Small intestine (tissue), 7 donors: ENCODE measurements around the gene KRTAP5-9. TPM values are rescaled to one million over a fixed set of nuclear protein-coding genes. Genes with fewer than 3 reads are reported as not detected.
"Not testable (repeated sequence)": the region's sequence is repeated elsewhere in the genome, so short reads cannot be mapped to it uniquely, and the experiment has no call there.

Source experiments
- DNase-seq, 2 donors: peaks; one replicate each; pipeline versions ENCODE4 v3.0.0 to v3.0.0-alpha.2; 2013
- FAIRE-seq: peaks from 2 replicates; lab custom pipeline; 2012; peaks lifted over from hg19 to GRCh38; lab: Jason Lieb, UNC
- H3K27ac ChIP-seq, 3 donors: one replicate each; pipeline ENCODE4 v1.5.1; 2013; ENCODE audit warnings: low read length in 2 of 3, mild to moderate bottlenecking in 2 of 3, control low read depth in 1 of 3, inconsistent platforms in 1 of 3, low read depth in 1 of 3, moderate library complexity in 1 of 3
- H3K27me3 ChIP-seq, 3 donors: one replicate each; pipeline ENCODE4 v1.6.1; 2013; ENCODE audit warnings: low read length in 3 of 3, inconsistent platforms in 1 of 3; ENCODE audit not compliant: control insufficient read depth in 3 of 3, insufficient read depth in 3 of 3
- H3K36me3 ChIP-seq, 3 donors: one replicate each; pipeline ENCODE4 v1.6.1; 2013; ENCODE audit warnings: low read length in 3 of 3, inconsistent platforms in 1 of 3, low read depth in 1 of 3, mild to moderate bottlenecking in 1 of 3, moderate library complexity in 1 of 3; ENCODE audit not compliant: control insufficient read depth in 3 of 3, insufficient read depth in 2 of 3
- H3K4me1 ChIP-seq, 3 donors: one replicate each; pipeline ENCODE4 v1.6.1; 2013; ENCODE audit warnings: low read length in 2 of 3, inconsistent platforms in 1 of 3, low read depth in 1 of 3, mild to moderate bottlenecking in 1 of 3, moderate library complexity in 1 of 3; ENCODE audit not compliant: control insufficient read depth in 3 of 3, insufficient read depth in 2 of 3
- H3K4me3 ChIP-seq, 3 donors: one replicate each; pipeline ENCODE4 v1.5.1; 2013; ENCODE audit warnings: low read length in 3 of 3, control low read depth in 1 of 3, inconsistent platforms in 1 of 3, low read depth in 1 of 3, mild to moderate bottlenecking in 1 of 3, moderate library complexity in 1 of 3
- H3K9me3 ChIP-seq, 2 donors: one replicate each; pipeline ENCODE4 v1.6.1; 2013; ENCODE audit warnings: low read depth in 1 of 2, low read length in 1 of 2; ENCODE audit not compliant: control insufficient read depth in 2 of 2, insufficient read depth in 1 of 2
- WGBS, 3 donors: extraction: QIAGEN DNeasy Blood & Tissue Kit; methylation state at CpG; one replicate each; pipeline ENCODE4 v1.1.7; 2013; 5-methylcytosine and 5-hydroxymethylcytosine counted together
- polyA plus RNA-seq, 4 donors: library from polyadenylated mRNA; stranded (reverse) in 3 of 4; unstranded in 1 of 4; fragments of 200-250 nt in 3 of 4; fragments of 120-200 nt in 1 of 4; gene quantifications; one replicate each; pipeline versions ENCODE4 v1.2.1 to v1.2.3, GENCODE V29; 2013
- donor health status: healthy with polysubstance abuse.
- donor health status: control.
- donor health status: control.
- donor health status: Bipolar disorder and iron deficiency.
- donor health status: healthy.

The KRTAP5-9 gene
- polyA plus RNA-seq, 4 donors = 0.31 to 0.67 (median 0.50) TPM; not detected in 1

DNA sequence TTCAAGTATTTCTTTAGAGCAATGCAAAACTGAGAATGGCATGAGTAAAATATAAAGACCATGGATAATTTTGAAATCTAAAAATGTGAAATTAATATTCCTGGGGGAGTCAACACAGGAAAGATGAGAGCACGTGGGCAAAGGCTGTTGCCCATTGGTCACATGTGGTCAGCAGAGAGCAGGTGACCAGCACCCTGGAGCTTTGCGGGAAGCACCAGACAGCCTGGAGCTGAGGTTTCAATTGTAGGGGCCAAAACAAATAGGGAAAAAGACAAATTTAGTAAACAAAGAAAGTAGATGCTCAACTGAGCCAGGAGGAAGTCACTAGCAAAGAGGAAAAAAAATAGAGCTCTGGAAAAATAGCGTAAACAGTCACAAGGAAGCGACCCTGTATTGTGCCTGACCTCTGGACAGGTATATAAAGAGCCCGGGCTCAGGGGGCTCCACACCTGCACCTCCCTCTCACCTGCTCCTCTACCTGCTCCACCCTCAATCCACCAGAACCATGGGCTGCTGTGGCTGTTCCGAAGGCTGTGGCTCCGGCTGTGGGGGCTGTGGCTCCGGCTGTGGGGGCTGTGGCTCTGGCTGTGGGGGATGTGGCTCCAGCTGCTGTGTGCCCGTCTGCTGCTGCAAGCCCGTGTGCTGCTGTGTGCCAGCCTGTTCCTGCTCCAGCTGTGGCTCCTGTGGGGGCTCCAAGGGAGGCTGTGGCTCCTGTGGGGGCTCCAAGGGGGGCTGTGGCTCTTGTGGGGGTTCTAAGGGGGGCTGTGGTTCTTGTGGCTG lies 21.2 kb upstream of the KRTAP5-9 start, which contains the start of gene KRTAP5-7:
KRTAP5-7 (plus strand) TSS at position 472 of the 780 bp plus-strand sequence; CDS start at position 506, 34 bp downstream.
- not testable (repeated sequence) for H3K36me3 ChIP-seq, H3K27me3 ChIP-seq, H3K9me3 ChIP-seq, H3K4me3 ChIP-seq, FAIRE-seq, H3K27ac ChIP-seq, H3K4me1 ChIP-seq
- peak in 1 of 2 donors; percentile 15 for DNase-seq
- WGBS, 3 donors = 21 to 39% (median 39%) methylated on average over 10 of the region's 10 CpGs

DNA sequence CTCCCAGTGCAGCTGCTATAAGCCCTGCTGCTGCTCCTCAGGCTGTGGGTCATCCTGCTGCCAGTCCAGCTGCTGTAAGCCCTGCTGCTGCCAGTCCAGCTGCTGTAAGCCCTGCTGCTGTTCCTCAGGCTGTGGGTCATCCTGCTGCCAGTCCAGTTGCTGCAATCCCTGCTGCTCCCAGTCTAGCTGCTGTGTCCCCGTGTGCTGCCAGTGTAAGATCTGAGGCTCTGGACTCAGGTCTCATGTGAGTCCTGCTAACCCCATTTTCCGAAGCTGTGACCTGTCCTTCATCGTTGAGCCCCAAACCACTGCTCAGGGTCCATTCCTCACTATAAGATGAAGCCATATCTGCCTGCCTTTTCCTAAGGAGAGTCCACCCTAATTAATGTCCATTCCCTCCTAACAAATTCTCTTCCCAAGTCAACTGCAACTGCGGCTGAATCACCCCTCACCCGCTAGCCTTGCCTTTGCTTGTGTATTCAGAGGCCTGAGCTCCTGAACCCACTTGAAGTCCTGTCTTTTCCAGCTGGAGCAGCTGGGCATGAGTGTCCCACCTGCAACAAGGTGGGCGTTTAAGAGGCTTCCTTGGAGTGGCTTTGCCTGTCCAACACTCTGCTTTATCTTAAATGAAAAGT lies 20.5 kb upstream of the KRTAP5-9 start:
- 85 to 87% (median 87%) methylated on average over 6 of the region's 6 CpGs for WGBS, 3 donors
- DNase-seq = no peak
- no peak overlapping the region for H3K4me3 ChIP-seq
- no peak for FAIRE-seq
- H3K27me3 ChIP-seq = no peaks in the 10 kb centered on the region
- H3K9me3 ChIP-seq = no peaks in the 10 kb centered on the region
- no peaks in the 10 kb centered on the region for H3K4me1 ChIP-seq
- H3K27ac ChIP-seq = no peak overlapping the region
- H3K36me3 ChIP-seq = no peaks in the 10 kb centered on the region

DNA sequence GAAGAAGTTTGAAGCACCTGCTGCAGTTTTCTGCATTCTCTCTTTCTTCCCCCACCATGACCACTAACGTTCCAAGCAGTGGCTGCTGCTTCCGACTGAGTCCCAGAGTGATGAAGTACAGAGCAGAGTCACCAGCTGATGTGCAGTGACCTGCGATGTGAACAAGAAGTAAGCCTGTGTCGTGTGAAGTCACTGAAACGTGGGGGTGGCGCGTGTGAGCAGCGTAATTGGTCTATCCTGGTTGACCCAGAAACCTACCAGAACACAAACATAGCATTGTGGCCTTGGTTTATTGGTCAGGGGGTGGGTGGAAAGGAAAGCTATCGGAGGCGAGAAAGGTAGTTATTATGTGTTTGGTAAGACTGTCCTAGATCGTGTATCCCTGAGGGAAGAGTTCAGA lies 17.6 kb upstream of the KRTAP5-9 start:
- no peak for DNase-seq
- peaks cover 0 to 13% (median 0%) of the 10 kb centered on the region in 3 donors for H3K4me1 ChIP-seq
- H3K4me3 ChIP-seq = no peak overlapping the region
- no peak for FAIRE-seq
- H3K36me3 ChIP-seq = no peaks in the 10 kb centered on the region
- no peak overlapping the region for H3K27ac ChIP-seq
- 86 to 92% (median 86%) methylated on average over 11 of the region's 11 CpGs for WGBS, 3 donors
- H3K27me3 ChIP-seq = no peaks in the 10 kb centered on the region
- H3K9me3 ChIP-seq = no peaks in the 10 kb centered on the region

DNA sequence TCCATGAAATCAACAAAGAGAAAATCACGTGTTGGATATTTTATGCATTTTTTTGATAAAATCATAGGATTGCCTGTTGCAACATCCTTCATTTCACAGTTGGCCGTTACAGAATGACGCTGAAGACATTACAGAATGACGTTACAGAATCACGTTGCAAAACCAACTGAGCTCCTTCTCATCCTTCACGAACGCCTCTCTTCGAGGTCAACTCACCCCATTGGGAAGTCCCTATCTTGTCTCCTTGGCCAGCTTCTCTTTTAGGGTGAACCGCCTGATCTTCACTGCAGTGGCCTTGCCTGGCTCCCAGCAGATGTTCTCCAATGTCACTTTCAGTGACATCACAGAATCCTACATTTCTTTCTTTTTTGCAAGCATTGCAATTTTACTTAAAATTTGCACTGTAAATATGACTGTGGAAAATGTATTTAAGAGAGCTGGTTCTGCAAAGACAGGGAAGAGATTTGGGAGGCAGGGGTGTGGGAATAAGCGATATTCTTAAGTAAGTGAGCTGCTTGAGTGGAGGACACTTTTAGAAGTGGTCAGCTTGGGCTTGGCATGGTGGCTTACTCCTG lies 16.1 kb upstream of the KRTAP5-9 start:
- no peaks in the 10 kb centered on the region for H3K9me3 ChIP-seq
- no peak overlapping the region for H3K27ac ChIP-seq
- no peaks in the 10 kb centered on the region for H3K36me3 ChIP-seq
- H3K4me1 ChIP-seq = peaks cover 0 to 16% (median 0%) of the 10 kb centered on the region in 3 donors
- H3K4me3 ChIP-seq = no peak overlapping the region
- no peak for FAIRE-seq
- DNase-seq = no peak
- H3K27me3 ChIP-seq = no peaks in the 10 kb centered on the region
- WGBS, 3 donors = 78 to 86% (median 79%) methylated on average over 10 of the region's 10 CpGs

DNA sequence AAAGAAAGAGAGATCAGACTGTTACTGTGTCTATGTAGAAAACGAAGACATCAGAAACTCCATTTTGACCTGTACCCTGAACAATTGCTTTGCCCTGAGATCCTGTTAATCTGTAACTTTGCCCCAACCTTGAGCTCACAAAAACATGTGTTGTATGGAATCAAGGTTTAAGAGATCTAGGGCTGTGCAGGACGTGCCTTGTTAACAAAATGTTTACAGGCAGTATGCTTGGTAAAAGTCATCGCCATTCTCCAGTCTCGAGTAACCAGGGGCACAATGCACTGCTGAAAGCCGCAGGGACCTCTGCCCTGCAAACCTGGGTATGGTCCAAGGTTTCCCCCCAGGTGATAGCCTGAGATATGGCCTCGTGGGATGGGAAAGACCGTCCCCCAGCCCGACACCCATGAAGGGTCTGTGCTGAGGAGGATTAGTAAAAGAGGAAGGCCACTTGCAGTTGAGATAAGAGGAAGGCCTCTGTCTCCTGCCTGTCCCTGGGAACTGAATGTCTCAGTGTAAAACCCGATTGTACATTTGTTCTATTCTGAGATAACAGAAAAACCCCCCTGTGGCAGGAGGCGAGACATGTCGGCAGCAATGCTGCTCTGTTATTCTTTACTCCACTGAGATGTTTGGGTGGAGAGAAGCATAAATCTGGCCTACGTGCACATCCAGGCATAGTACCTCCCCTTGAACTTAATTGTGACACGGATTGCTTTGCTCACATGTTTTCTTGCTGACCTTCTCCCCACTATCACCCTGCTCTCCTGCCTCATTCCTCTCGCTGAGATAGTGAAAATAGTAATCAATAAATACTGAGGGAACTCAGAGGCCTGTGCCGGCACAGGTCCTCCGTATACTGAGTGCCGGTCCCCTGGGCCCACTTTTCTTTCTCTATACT lies 13.3 kb upstream of the KRTAP5-9 start:
- not testable (repeated sequence) for H3K4me3 ChIP-seq, H3K9me3 ChIP-seq, H3K27me3 ChIP-seq, FAIRE-seq, H3K36me3 ChIP-seq
- WGBS, 3 donors = 47 to 63% (median 48%) methylated on average over 17 of the region's 17 CpGs
- DNase-seq = peak in 1 of 2 donors; percentile 41
- peak overlapping the region in 1 of 3 donors; percentile 84 for H3K27ac ChIP-seq
- H3K4me1 ChIP-seq = peaks cover 0 to 16% (median 0%) of the 10 kb centered on the region in 3 donors

DNA sequence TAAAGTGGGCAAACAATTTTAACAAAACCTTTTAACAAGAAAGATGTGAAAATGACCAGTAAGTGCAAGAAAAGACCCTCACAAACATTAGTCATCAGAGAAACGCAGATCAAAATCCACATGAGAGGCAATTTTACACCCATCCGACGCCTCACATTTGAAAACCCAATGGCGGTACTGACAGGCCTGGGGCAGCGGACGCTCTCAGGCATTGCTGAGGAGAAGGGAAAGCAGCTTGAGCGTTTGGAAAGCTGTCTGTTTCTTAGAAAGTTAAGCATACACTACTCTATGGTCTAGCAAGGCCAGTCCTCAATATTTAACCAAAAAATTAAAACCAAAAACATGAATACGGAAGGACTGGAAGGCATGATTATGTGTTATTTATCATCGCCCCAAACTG lies 12.4 kb upstream of the KRTAP5-9 start:
- Histone ChIP-seq H3K36me3 (no peaks in the 10 kb centered on the region), H3K4me3 (no peak overlapping the region), H3K27me3 (no peaks in the 10 kb centered on the region), H3K27ac (no peak overlapping the region), H3K4me1 (peaks cover 0 to 16% (median 0%) of the 10 kb centered on the region in 3 donors), H3K9me3 (peaks cover 0 to 5% of the 10 kb centered on the region in 2 donors)
- DNase-seq (no peak), FAIRE-seq (no peak)
- 93 to 96% (median 95%) methylated on average over 9 of the region's 9 CpGs for WGBS, 3 donors

DNA sequence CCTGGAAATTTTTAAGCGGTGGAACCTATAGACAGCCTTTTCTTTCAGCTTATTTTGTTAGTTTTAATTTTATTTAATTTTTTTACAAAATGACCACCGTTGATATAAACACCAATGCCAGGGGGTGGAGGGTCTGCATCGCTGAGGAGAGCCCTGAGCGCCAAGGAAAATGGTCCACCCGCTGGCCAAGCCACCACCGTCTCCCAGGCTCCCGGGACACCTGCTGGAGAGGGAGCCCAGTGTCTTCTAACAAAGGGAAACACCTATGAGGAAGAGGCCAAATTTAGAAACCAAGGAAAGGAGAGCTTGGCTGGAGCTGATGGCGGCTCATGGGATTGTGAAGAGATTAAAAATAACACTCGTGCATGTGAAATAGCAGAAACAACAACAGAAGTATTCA lies 10.7 kb upstream of the KRTAP5-9 start:
- no peak overlapping the region for H3K27ac ChIP-seq
- no peak overlapping the region for H3K4me3 ChIP-seq
- WGBS, 3 donors = 70 to 82% (median 76%) methylated on average over 9 of the region's 9 CpGs
- DNase-seq (no peak), FAIRE-seq (no peak)
- no peaks in the 10 kb centered on the region for H3K27me3 ChIP-seq
- H3K36me3 ChIP-seq = no peaks in the 10 kb centered on the region
- peaks cover 0 to 16% (median 0%) of the 10 kb centered on the region in 3 donors for H3K4me1 ChIP-seq
- H3K9me3 ChIP-seq = peaks cover 0 to 7% of the 10 kb centered on the region in 2 donors
